ENCODE data around the gene ALLC. TPM values are rescaled to one million over a fixed set of nuclear protein-coding genes. Genes with fewer than 3 reads are reported as not detected.

Gene ALLC
- total and polyA plus RNA-seq, 2 donors (not counting 1 experiment from before 2014, with no cell fraction given): not detected

- no peak overlapping the region for H2AFZ ChIP-seq (ENCODE audit: low read length)
- DNase-seq (ENCODE audit: low read depth in 2 of 2): peak in 1 of 2 donors; percentile 19
- no peak overlapping the region for H3K9ac ChIP-seq (ENCODE audit: insufficient read depth, low read length)
Observed at GRCh38 chr2:3730646-3731045, 72.6 kb downstream of the ALLC start.

GRCh38 chr2:3731829-3732228, 73.8 kb downstream of the ALLC start:
- no peaks in the 10 kb centered on the region for H3K36me3 ChIP-seq (ENCODE audit: control insufficient read depth, insufficient read depth, low read length)
- no peak for TF ChIP-seq EZH2 (IDR thresholded peaks at IDR 0.05; ENCODE audit: low read length, missing control alignments)
- TF ChIP-seq CTCF (conservative IDR thresholded peaks at IDR 0.05 in 1 of 2, IDR thresholded peaks at IDR 0.05 in 1 of 2; ENCODE audit: low read depth in 1 of 2, low read length in 2 of 2): no peak
- H2AFZ ChIP-seq (ENCODE audit: low read length): no peak overlapping the region
- no peak overlapping the region for H3K4me2 ChIP-seq (ENCODE audit: extremely low read depth, insufficient read depth, low read length)
- H4K20me1 ChIP-seq (ENCODE audit: control insufficient read depth, extremely low read depth, insufficient read depth, low read length): no peaks in the 10 kb centered on the region
- no peaks in the 10 kb centered on the region for H3K79me2 ChIP-seq (ENCODE audit: control insufficient read depth, insufficient read depth, low read length)
- no peak for DNase-seq (ENCODE audit: low read depth in 2 of 2)
- no peaks in the 10 kb centered on the region for H3K4me1 ChIP-seq (ENCODE audit: control insufficient read depth, extremely low read depth, insufficient read depth, low read length)
- no peak overlapping the region for H3K4me3 ChIP-seq (replicated peaks in 1 of 4; ENCODE audit: control extremely low read depth in 1 of 4, insufficient read depth in 1 of 4, low read depth in 3 of 4, low read length in 4 of 4)
- H3K9ac ChIP-seq (ENCODE audit: insufficient read depth, low read length): no peak overlapping the region
- peaks cover 4% of the 10 kb centered on the region for H3K27me3 ChIP-seq (ENCODE audit: control insufficient read depth, insufficient read depth, low read length)
- no peaks in the 10 kb centered on the region for H3K9me3 ChIP-seq (ENCODE audit: control insufficient read depth, insufficient read depth, low read depth, low read length)
- no peak overlapping the region for H3K27ac ChIP-seq (ENCODE audit: insufficient read depth, low read length)

More at GRCh38 chr2:3730646-3731045, 72.6 kb downstream of the ALLC start:
- Histone ChIP-seq H3K27me3 (ENCODE audit: control insufficient read depth, insufficient read depth, low read length) (peaks cover 4% of the 10 kb centered on the region), H3K27ac (ENCODE audit: insufficient read depth, low read length) (no peak overlapping the region), H3K4me2 (ENCODE audit: extremely low read depth, insufficient read depth, low read length) (no peak overlapping the region), H3K79me2 (ENCODE audit: control insufficient read depth, insufficient read depth, low read length) (no peaks in the 10 kb centered on the region), H3K36me3 (ENCODE audit: control insufficient read depth, insufficient read depth, low read length) (no peaks in the 10 kb centered on the region), H4K20me1 (ENCODE audit: control insufficient read depth, extremely low read depth, insufficient read depth, low read length) (no peaks in the 10 kb centered on the region), H3K4me3 (replicated peaks in 1 of 4; ENCODE audit: control extremely low read depth in 1 of 4, insufficient read depth in 1 of 4, low read depth in 3 of 4, low read length in 4 of 4) (no peak overlapping the region), H3K9me3 (ENCODE audit: control insufficient read depth, insufficient read depth, low read depth, low read length) (no peaks in the 10 kb centered on the region), H3K4me1 (ENCODE audit: control insufficient read depth, extremely low read depth, insufficient read depth, low read length) (no peaks in the 10 kb centered on the region)
- TF ChIP-seq CTCF (conservative IDR thresholded peaks at IDR 0.05 in 1 of 2, IDR thresholded peaks at IDR 0.05 in 1 of 2; ENCODE audit: low read depth in 1 of 2, low read length in 2 of 2) (no peak), EZH2 (IDR thresholded peaks at IDR 0.05; ENCODE audit: low read length, missing control alignments) (no peak)

GRCh38 chr2:3736112-3736511, 78.1 kb downstream of the ALLC start:
- DNase-seq (ENCODE audit: low read depth in 2 of 2): no peak
- Histone ChIP-seq H3K79me2 (ENCODE audit: control insufficient read depth, insufficient read depth, low read length) (no peaks in the 10 kb centered on the region), H3K27me3 (ENCODE audit: control insufficient read depth, insufficient read depth, low read length) (no peaks in the 10 kb centered on the region), H3K36me3 (ENCODE audit: control insufficient read depth, insufficient read depth, low read length) (no peaks in the 10 kb centered on the region), H3K9ac (ENCODE audit: insufficient read depth, low read length) (no peak overlapping the region), H4K20me1 (ENCODE audit: control insufficient read depth, extremely low read depth, insufficient read depth, low read length) (no peaks in the 10 kb centered on the region), H2AFZ (ENCODE audit: low read length) (no peak overlapping the region), H3K4me3 (replicated peaks in 1 of 4; ENCODE audit: control extremely low read depth in 1 of 4, insufficient read depth in 1 of 4, low read depth in 3 of 4, low read length in 4 of 4) (no peak overlapping the region), H3K4me2 (ENCODE audit: extremely low read depth, insufficient read depth, low read length) (no peak overlapping the region), H3K27ac (ENCODE audit: insufficient read depth, low read length) (no peak overlapping the region), H3K9me3 (ENCODE audit: control insufficient read depth, insufficient read depth, low read depth, low read length) (no peaks in the 10 kb centered on the region), H3K4me1 (ENCODE audit: control insufficient read depth, extremely low read depth, insufficient read depth, low read length) (no peaks in the 10 kb centered on the region)
- TF ChIP-seq CTCF (conservative IDR thresholded peaks at IDR 0.05 in 1 of 2, IDR thresholded peaks at IDR 0.05 in 1 of 2; ENCODE audit: low read depth in 1 of 2, low read length in 2 of 2): no peak
- TF ChIP-seq EZH2 (IDR thresholded peaks at IDR 0.05; ENCODE audit: low read length, missing control alignments): no peak
